GM18517 (cell line): Measurements from ENCODE around the gene AGR3.

ENCODE experiments used
- ATAC-seq: cut with Tn5 transposase; IDR thresholded peaks from one replicate; pipeline ENCODE4 v1.9.1; 2021; ENCODE audit warnings: mild to moderate bottlenecking, moderate library complexity; ENCODE audit not compliant: unreplicated experiment

AGR3 gene

GRCh38 chr7:16838891-16839290 lies 42.9 kb downstream of the AGR3 start:
- no peak for ATAC-seq

DNA sequence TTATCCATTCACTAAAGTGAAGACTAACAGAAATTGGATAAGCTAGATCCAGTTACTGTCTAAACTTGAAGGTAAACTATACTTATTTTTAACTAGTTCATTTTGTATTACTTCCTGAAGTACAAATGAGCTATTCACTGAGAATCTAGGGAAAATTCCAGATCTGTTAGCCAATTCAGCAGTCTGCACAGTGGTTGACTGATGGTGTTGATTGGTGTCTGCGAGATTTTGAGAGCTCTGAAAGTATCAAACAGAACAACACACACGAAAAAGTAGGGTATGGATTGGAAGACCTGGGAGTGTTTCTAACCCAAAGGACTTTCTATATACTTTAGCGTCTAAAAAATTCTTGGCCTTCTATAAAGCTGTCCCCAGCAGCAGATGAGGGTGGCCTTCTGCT lies 43.4 kb downstream of the AGR3 start:
- ATAC-seq = no peak

- ATAC-seq = no peak
Observed at GRCh38 chr7:16836481-16836880, 45.3 kb downstream of the AGR3 start.

DNA sequence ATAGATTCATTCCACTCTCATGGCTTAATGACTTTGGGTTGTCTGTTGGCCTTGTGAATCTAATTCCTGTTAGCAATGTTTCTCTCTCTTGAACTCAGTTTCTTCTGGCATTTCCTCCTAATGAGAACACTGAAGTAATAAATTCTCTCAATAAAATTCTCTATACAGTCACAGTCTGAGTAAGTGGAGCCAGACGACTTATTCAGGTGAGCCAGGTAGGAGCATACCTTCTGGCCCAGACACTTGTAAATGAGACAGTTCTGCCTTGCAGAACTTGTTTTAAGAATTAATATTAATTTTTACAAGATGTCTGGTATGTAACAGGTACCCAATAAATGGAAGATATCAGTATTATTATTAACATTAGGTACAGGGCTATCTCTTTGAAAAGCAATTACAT lies 48.4 kb downstream of the AGR3 start:
- ATAC-seq = no peak

- no peak for ATAC-seq
Observed at GRCh38 chr7:16826060-16826459, 55.7 kb downstream of the AGR3 start.

GRCh38 chr7:16822029-16822428 lies 59.8 kb downstream of the AGR3 start:
- no peak for ATAC-seq

GRCh38 chr7:16818732-16819131 lies 63.1 kb downstream of the AGR3 start:
- ATAC-seq = no peak

GRCh38 chr7:16817536-16817935 lies 64.2 kb downstream of the AGR3 start:
- no peak for ATAC-seq

- no peak for ATAC-seq
Observed at GRCh38 chr7:16816824-16817223, 65.0 kb downstream of the AGR3 start.

DNA sequence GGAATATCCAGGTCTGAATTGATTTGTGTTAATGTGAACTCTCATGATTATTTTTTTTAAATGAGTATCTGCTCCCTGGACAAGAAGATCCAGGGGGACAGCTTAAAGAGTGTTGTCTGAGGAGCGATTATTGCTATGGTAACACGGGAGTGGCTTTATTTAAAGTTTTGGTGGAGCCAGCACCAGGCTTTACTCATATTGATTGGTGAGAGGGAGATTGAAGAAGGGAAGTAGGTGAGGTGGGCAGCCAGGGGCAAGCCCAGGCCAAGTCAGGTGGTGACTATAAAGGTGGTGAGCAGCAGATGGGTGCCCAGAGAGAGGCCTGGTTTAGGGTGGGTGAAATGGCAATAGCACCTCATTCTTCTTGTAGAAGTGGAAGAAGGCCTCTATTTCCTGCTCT lies 66.8 kb downstream of the AGR3 start:
- ATAC-seq = no peak

DNA sequence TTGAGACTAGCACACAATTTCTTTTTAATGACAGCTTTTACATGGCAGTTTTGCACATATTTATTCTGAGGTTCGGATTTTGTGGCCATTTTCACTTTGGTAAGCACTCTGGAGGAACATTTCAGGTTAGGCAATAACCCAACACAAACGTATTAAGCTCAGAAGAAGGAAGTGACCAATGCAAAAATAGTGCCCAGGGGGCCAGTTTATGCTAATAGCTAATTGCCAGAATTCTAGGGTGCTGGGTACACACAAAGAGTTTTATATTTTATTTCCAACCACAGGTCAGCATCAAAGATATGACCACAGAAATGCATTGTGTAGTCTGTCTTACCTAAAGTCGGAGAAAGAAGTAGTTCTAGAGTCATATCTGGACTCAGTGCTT lies 68.6 kb downstream of the AGR3 start:
- no peak for ATAC-seq

GRCh38 chr7:16812542-16813231 lies 69.1 kb downstream of the AGR3 start:
- ATAC-seq = no peak

DNA sequence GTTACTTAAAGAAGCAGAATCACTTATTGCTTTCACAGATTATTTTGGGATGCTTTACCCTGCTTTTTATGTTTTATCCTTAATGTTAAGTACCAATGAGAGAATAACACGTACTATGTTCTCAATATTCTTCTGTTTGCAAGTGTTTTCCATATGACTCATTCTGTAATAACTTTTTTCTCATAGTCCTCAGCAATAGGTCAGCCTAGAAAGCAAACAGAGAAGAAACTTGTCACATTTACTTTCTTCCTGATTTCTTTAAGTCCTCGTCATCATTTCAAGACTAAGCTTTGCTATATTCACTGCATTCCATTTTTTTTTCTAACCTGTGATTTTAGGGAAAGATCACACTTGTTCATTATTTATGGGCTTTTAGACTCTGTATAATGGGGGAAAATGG lies 70.2 kb downstream of the AGR3 start:
- ATAC-seq = no peak

GRCh38 chr7:16810573-16810972 lies 71.2 kb downstream of the AGR3 start:
- ATAC-seq = no peak

DNA sequence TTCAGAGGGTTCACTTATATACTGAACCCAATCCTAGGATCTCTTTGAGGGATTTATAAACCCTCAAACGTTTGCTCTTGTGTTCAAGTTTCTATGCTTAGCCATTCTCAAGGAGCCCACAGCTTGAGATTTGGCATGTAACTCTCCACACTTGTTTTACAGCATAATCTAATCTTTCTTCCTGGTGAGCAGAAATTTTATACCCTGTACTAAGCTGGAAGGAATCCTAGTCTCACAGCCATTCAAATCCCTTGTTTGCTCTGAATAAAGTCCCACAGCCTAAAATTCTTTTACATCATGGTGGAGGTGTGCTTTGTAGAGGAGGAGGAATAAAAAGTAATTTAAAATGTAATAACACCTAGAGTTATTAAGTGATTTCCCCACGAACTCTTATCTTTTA lies 71.7 kb downstream of the AGR3 start:
- ATAC-seq = no peak
